ENCODE measurements around the gene SNED1.

SNED1 gene

GRCh38 chr2:241020629-241021190 lies 22.3 kb downstream of the SNED1 start:
- DNase-seq (ENCODE audit: low read depth) = no peak
- TF ChIP-seq CTCF (IDR thresholded peaks at IDR 0.05; ENCODE audit: control insufficient read depth, insufficient read depth, low read depth, low read length, missing control alignments) = no peak
- H3K4me3 ChIP-seq (ENCODE audit: control insufficient read depth, low read depth, low read length) = no peak overlapping the region

GRCh38 chr2:241025639-241026038 lies 27.2 kb downstream of the SNED1 start:
- no peak for DNase-seq (ENCODE audit: low read depth)
- H3K4me3 ChIP-seq (ENCODE audit: control insufficient read depth, low read depth, low read length) = no peak overlapping the region
- TF ChIP-seq CTCF (IDR thresholded peaks at IDR 0.05; ENCODE audit: control insufficient read depth, insufficient read depth, low read depth, low read length, missing control alignments) = no peak

DNA sequence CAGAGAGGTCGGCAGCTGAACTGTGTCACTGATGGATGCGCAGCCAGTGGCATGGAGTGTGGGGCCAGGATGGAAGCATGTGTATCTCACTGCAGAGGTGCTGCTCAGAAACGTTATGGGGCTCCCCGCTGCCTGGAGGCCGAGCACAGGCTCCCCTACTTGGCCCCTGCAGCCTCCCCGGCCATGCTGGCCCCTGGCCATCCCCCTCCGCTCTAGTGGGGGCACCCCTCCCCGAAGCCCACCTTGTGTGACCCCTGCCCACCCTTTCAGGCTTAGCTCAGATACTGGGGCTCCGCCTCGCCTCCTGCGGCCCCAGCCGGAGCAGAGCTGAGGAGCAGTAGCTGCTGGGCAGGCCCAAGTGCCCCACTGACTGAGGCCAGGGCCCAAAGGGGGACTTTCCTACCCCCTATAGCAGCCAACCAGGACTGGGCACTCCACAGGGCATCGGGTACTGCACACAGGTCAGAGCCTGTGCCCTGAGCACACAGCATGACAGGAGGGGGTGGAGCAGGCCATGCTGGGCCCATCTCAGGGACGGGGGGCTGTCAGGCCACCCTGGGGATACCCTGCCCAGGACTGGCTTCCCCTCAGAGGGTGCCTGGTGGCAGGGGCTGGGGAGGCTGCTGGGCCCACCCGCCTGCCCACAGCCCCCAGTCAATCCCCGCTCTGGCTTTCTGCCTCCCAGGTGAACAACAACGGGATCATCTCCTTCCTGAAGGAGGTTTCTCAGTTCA lies 31.3 kb downstream of the SNED1 start:
- no peak for DNase-seq (ENCODE audit: low read depth)
- H3K4me3 ChIP-seq (ENCODE audit: control insufficient read depth, low read depth, low read length) = no peak overlapping the region
- no peak for TF ChIP-seq CTCF (IDR thresholded peaks at IDR 0.05; ENCODE audit: control insufficient read depth, insufficient read depth, low read depth, low read length, missing control alignments)

DNA sequence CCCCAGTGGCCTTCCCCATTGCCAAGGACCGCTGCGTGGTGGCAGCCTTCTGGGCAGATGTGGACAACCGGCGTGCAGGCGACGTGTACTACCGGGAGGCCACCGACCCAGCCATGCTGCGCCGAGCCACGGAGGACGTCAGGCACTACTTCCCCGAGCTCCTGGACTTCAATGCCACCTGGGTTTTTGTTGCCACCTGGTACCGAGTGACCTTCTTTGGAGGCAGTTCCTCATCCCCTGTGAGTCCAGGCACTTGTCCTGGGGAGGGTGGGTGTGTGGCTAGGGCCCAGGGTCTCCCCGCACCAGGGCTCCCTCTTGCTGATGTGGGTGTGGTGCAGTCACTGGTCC lies 31.9 kb downstream of the SNED1 start:
- no peak overlapping the region for H3K4me3 ChIP-seq (ENCODE audit: control insufficient read depth, low read depth, low read length)
- DNase-seq (ENCODE audit: low read depth) = no peak
- no peak for TF ChIP-seq CTCF (IDR thresholded peaks at IDR 0.05; ENCODE audit: control insufficient read depth, insufficient read depth, low read depth, low read length, missing control alignments)

DNA sequence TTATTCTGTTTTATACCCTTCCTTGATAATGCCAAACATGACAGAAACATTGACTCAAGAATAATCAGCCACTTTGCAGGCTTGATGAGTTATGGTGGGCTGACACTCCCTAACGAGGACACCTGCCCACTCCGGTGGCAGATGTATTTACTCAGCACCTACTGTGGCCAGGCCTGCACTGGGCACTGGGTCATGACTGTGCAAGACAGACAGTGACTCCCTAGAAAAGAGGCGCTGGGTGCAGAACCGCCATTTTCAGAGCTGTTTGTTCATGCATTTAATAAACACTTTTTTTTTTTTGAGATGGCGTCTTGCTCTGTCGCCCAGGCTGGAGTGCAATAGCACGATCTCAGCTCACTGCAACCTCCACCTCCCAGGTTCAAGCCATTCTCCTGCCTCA lies 32.5 kb downstream of the SNED1 start:
- DNase-seq (ENCODE audit: low read depth) = no peak
- TF ChIP-seq CTCF (IDR thresholded peaks at IDR 0.05; ENCODE audit: control insufficient read depth, insufficient read depth, low read depth, low read length, missing control alignments) = no peak
- no peak overlapping the region for H3K4me3 ChIP-seq (ENCODE audit: control insufficient read depth, low read depth, low read length)

DNA sequence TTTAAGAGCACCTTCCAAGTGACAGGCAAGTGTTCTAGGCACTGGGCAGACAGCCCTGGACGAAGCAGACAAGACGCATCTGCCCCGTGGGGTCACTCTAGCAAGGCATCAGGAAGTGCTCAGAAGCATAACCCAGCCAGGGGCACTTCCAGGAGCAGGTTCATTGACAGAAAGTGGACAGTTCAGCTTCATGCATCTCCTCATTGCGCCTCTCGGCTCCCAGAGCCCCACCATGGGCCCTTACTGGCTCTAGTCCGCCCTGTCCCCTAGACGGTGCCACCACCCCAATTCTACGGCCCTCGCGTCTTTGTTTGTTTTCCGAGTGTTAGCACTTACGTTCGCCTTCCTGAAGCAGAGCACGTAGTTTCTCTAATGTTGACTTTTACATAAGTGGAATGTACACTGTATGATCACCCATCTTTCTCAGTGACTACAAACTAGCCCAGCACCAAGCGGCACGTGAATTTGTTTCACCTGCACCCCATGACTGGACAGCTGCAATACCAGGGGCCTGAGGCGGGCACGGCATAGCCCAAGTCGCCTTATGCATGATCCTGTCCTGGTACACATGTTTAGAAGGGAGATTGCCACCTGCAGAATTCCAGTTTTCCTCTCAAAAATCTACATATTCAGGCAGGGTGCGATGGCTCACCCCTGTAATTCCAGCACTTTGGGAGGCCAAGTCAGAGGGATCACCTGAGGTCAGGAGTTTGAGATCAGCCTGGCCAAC lies 33.2 kb downstream of the SNED1 start:
- TF ChIP-seq CTCF (IDR thresholded peaks at IDR 0.05; ENCODE audit: control insufficient read depth, insufficient read depth, low read depth, low read length, missing control alignments) = no peak
- no peak for DNase-seq (ENCODE audit: low read depth)
- H3K4me3 ChIP-seq (ENCODE audit: control insufficient read depth, low read depth, low read length) = no peak overlapping the region

All from AG09309 (cell line).